GM10847 (cell line): ENCODE data around the gene SYCE1.

Experiments used
- POLR2A ChIP-seq: IDR thresholded peaks from 2 replicates; pipeline ENCODE4 v1.6.1; 2011; ENCODE audit not compliant: insufficient read length; ENCODE audit errors: extremely low read depth

SYCE1 gene

DNA sequence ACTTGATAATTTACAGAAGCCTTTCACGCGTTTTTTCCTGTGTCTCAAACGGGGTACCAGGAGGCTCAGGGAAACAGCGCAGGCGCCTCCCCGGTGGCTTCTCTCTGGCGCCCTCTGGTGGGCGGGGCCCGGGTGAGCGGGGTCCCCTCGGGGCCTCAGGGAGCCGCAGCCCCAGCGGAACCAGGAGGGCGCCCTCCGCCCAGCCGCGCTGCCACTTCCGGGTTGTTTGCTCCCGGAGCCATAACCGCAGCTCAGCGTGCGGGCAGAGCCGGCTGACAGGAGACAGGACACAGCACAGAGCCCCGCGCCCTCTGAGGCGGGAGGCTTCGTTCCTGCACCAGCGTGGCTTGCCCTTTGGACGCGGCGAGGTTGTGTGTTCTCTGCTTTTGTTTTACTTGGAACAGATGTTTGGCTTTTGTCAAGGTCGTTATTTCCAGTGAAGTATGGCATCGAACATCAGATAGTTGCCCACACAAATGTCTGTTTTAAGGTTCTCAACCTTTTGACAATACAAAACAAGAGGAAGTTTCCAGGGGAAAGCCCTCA is 45.1 kb downstream of the SYCE1 start:
- TF ChIP-seq POLR2A, result peak; percentile 17

DNA sequence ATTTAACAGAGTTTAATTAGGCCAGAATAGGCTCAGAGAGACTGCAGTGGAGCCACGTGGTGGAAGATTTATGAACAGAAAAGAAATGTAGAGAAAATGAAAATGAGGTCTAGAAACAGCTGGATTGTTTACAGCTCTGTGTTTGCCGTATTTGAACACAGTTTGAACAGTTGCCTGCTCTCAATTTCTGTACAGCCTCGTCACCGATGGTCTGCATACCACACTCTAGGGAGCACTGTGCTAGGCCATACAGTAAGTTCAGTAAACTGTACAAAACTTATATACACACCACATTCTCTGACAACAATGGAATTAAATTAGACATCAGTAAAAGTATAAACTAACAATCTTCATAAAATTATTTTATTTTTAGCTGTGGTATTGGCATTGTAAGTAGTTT is 49.3 kb downstream of the SYCE1 start:
- TF ChIP-seq POLR2A, result no peak

DNA sequence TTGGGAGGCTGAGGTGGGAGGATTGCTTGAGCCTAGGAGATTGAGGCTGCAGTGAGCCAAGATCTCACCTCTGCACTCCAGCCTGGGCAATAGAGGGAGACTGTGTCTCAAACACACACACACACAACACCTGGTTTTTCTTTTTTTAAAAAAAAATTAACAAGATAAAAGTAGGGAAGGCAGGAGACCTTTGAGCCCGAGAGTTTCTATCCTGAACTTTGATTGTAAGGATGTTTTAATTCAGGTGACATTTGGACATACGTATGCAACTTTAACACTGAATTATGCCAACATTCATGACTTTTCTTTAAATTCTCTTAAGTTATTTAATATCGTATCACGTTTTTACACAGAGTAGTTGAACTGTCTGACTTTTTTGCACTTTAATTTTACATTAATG is 49.9 kb downstream of the SYCE1 start:
- TF ChIP-seq POLR2A, result no peak

DNA sequence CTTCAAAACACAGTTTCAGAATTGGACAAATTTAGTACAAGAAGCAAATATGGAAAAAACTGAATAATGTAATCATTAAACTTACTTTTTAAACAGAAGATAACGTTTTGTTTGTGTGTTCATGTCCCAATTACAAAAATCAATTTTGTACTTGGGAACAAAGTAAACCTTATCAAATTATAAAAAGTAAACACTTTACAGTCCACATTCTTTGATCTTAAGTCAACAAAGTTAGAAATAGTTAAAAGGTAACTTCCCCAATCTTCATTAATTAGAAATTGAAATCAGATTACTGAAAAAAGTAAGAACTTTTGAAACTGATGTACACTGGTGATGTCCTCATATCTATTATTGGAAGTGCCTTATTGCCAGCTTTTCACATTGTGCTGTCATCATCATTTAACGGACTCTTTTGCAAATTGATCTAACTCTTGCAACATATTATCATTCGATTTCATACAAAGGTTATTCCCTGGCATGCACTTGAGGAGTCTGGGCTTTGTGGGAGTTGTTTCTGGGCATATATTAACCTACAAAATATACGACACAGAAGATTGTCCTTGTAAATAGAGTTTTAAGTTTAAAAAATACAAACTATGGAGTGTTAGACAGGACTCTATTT is 53.4 kb downstream of the SYCE1 start:
- no peak for TF ChIP-seq POLR2A

DNA sequence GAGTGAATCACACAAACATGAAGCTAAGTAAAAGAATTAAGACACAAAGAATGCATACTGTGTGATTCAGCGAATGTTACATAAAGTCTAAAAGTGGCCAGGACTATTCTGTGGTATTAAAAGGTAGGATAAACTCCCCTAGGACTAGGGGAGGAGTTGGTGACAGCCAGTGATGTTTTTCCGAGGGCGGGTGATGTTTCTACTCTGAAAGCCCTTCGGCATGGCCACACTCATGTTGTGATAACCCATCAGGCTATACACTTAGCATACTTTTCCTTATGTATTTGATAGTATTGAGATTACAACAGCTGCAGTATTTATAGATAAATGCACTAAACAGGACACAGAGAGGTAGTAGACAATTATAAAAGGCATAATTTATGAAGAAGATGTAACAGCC is 54.0 kb downstream of the SYCE1 start:
- no peak for TF ChIP-seq POLR2A

DNA sequence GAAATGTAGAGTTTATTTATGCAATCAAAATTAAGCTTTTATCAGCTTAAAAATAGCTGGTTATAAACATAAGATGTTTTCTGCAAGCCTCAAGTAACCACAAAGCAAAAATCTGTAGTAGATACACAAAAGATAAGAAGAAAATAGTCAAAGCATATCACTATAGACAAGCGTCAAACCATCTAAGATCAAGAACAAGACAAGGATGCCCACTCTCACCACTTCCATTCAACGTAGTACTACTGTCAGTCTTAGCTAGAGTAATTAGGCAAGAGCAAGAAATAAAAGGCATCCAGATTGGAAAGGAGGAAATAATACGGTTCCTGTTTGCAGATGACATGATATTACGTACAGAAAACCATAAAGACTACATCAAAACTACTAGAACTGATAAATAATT is 55.7 kb downstream of the SYCE1 start:
- no peak for TF ChIP-seq POLR2A
